WTC11 (cell line): Measurements from ENCODE around the gene DNAJC8. TPM values are rescaled to one million over a fixed set of nuclear protein-coding genes. Genes with fewer than 3 reads are reported as not detected.

Experiments
- ATAC-seq: fragments of 200-7000 bp; cut with Tn5 transposase; 2 replicates; pipeline ENCODE4 v1.10.0; 2021; ENCODE audit warnings: mild to moderate bottlenecking, moderate library complexity
- CTCF ChIA-PET: fragments of 300-600 bp; sonication (Branson Sonifier 250); formaldehyde crosslinking; loops from one replicate; lab custom pipeline; 2021; ENCODE audit warnings: antibody characterized with exemption; lab: Charles Lee
- POLR2A ChIA-PET: fragments of 350-600 bp; sonication (Branson Sonifier 250); formaldehyde crosslinking; loops from one replicate; lab custom pipeline; 2021; ENCODE audit warnings: antibody characterized with exemption; lab: Charles Lee
- DNase-seq: peaks from one replicate; pipeline ENCODE4 v3.0.0; 2021; ENCODE audit warnings: low spot score
- H3K27ac Mint-ChIP-seq: 2 replicates; pipeline ENCODE4 v1.8.0; 2021; ENCODE audit warnings: mixed read lengths
- H3K27me3 Mint-ChIP-seq: 2 replicates; pipeline ENCODE4 v1.8.0; 2021; ENCODE audit warnings: low read depth, mild to moderate bottlenecking, moderate library complexity, mixed read lengths
- H3K36me3 Mint-ChIP-seq: 2 replicates; pipeline ENCODE4 v1.8.0; 2021; ENCODE audit warnings: mixed read lengths
- H3K4me1 Mint-ChIP-seq: 2 replicates; pipeline ENCODE4 v1.8.0; 2022; ENCODE audit warnings: mixed read lengths
- H3K4me3 Mint-ChIP-seq: 2 replicates; pipeline ENCODE4 v1.8.0; 2021; ENCODE audit warnings: mild to moderate bottlenecking, moderate library complexity, mixed read lengths
- H3K9me3 Mint-ChIP-seq: 2 replicates; pipeline ENCODE4 v1.8.0; 2021; ENCODE audit warnings: mixed read lengths
- ATF1 ChIP-seq: sonication (generic); formaldehyde crosslinking; IDR thresholded peaks from 2 replicates; pipeline ENCODE4 v1.8.1; 2023; ENCODE audit warnings: mild to moderate bottlenecking, moderate library complexity, missing genetic modification reagents
- CBFB ChIP-seq: sonication (generic); formaldehyde crosslinking; IDR thresholded peaks from 2 replicates; pipeline ENCODE4 v1.8.1; 2022; ENCODE audit warnings: mild to moderate bottlenecking, low read depth, missing genetic modification reagents
- E2F1 ChIP-seq: sonication (generic); formaldehyde crosslinking; IDR thresholded peaks from 2 replicates; pipeline ENCODE4 v1.8.0; 2022; ENCODE audit warnings: mild to moderate bottlenecking, missing genetic modification reagents
- ERG ChIP-seq: fragments of 250-450 bp; sonication (Bioruptor Pico); IDR thresholded peaks from 2 replicates; pipeline ENCODE4 v1.8.0; 2021; ENCODE audit warnings: mild to moderate bottlenecking
- ETV6 ChIP-seq: sonication (generic); formaldehyde crosslinking; IDR thresholded peaks from 2 replicates; pipeline ENCODE4 v1.8.1; 2022; ENCODE audit warnings: mild to moderate bottlenecking, missing genetic modification reagents
- FOXJ3 ChIP-seq: sonication (generic); formaldehyde crosslinking; IDR thresholded peaks from 2 replicates; pipeline ENCODE4 v1.9.0; 2021; ENCODE audit warnings: missing genetic modification reagents, mild to moderate bottlenecking, borderline replicate concordance
- IRF1 ChIP-seq: sonication (generic); formaldehyde crosslinking; IDR thresholded peaks from 2 replicates; pipeline ENCODE4 v1.8.0; 2023; ENCODE audit warnings: missing genetic modification reagents
- MYBL2 ChIP-seq: sonication (generic); formaldehyde crosslinking; IDR thresholded peaks from 2 replicates; pipeline ENCODE4 v1.8.1; 2023; ENCODE audit warnings: mild to moderate bottlenecking, moderate library complexity, missing genetic modification reagents
- NR2C2 ChIP-seq: sonication (generic); formaldehyde crosslinking; IDR thresholded peaks from 2 replicates; pipeline ENCODE4 v1.8.0; 2022; ENCODE audit warnings: mild to moderate bottlenecking, missing genetic modification reagents
- SMAD3 ChIP-seq: sonication (generic); formaldehyde crosslinking; IDR thresholded peaks from 2 replicates; pipeline ENCODE4 v1.8.0; 2022; ENCODE audit warnings: missing genetic modification reagents, mild to moderate bottlenecking, borderline replicate concordance
- TEAD1 ChIP-seq: sonication (generic); formaldehyde crosslinking; IDR thresholded peaks from 2 replicates; pipeline ENCODE4 v1.8.0; 2022; ENCODE audit warnings: mild to moderate bottlenecking, missing genetic modification reagents
- TEAD4 ChIP-seq: sonication (generic); formaldehyde crosslinking; IDR thresholded peaks from 2 replicates; pipeline ENCODE4 v1.8.0; 2022; ENCODE audit warnings: mild to moderate bottlenecking, missing genetic modification reagents
- ZNF232 ChIP-seq: sonication (generic); formaldehyde crosslinking; IDR thresholded peaks from 2 replicates; pipeline ENCODE4 v1.8.0; 2022; ENCODE audit warnings: mild to moderate bottlenecking, missing genetic modification reagents
- ZNF396 ChIP-seq: fragments of 250-450 bp; sonication (Bioruptor Pico); IDR thresholded peaks from 2 replicates; pipeline ENCODE4 v1.8.0; 2021; ENCODE audit warnings: mild to moderate bottlenecking, moderate library complexity, borderline replicate concordance
- ZNF416 ChIP-seq: fragments of 250-450 bp; sonication (Bioruptor Pico); IDR thresholded peaks from 2 replicates; pipeline ENCODE4 v1.9.0; 2021; ENCODE audit warnings: mild to moderate bottlenecking, inconsistent platforms
- ZNF671 ChIP-seq: fragments of 250-450 bp; sonication (Bioruptor Pico); IDR thresholded peaks from 2 replicates; pipeline ENCODE4 v1.8.0; 2021; ENCODE audit warnings: mild to moderate bottlenecking
- total RNA-seq: library from RNA; stranded (reverse); gene quantifications from 3 replicates; pipeline ENCODE4 v1.2.3, GENCODE V29; 2021
- TF ChIP-seq, protein P1 (sequence below): sonication (generic); formaldehyde crosslinking; conservative IDR thresholded peaks from 2 replicates; pipeline ENCODE4 v1.8.1; 2023; ENCODE audit warnings: mild to moderate bottlenecking, low read depth, missing genetic modification reagents, moderate library complexity
- TF ChIP-seq, protein P2 (sequence below): sonication (generic); formaldehyde crosslinking; IDR thresholded peaks from 2 replicates; pipeline ENCODE4 v1.8.0; 2022; ENCODE audit warnings: mild to moderate bottlenecking, missing genetic modification reagents
- TF ChIP-seq, protein P3 (sequence below): sonication (generic); formaldehyde crosslinking; IDR thresholded peaks from 2 replicates; pipeline ENCODE4 v1.8.1; 2022; ENCODE audit warnings: missing genetic modification reagents, borderline replicate concordance
- TF ChIP-seq, protein P4 (sequence below): sonication (generic); formaldehyde crosslinking; IDR thresholded peaks from 2 replicates; pipeline ENCODE4 v1.8.1; 2023; ENCODE audit warnings: mild to moderate bottlenecking, missing genetic modification reagents, moderate library complexity

Gene DNAJC8
- total RNA-seq, 1 experiment from 2014 or later = 112 TPM

DNA sequence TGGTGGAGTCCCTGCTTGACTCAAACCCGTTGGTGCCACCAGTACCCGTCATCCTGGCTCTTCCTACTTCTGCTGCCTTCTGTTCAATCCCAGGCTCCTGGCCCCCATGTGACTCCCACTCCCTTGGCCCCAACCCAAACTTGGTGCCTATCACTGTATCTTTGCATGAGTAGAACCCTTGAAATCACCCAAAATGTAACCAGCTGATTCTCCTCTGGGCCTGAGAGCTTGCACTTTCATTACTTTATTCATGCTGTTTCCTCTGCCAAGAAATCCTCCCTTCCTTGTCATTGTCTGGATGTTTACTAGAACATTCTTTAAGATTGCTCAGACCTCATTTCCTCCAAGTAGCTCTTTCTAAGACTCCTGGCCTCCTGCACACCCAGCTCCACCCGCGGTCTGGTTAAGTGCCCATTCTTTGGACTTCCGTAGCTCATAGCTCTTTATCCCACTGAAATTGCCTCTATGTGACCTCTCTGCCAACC, 72.0 kb downstream of the DNAJC8 start:
- no peak overlapping the region for H3K27ac Mint-ChIP-seq
- POLR2A ChIA-PET = no interaction called here

GRCh38 chr1:28159680-28160079, 73.1 kb downstream of the DNAJC8 start:
- Mint-ChIP-seq H3K27me3 (no peaks in the 10 kb centered on the region), H3K27ac (no peak overlapping the region), H3K4me3 (no peak overlapping the region), H3K36me3 (no peaks in the 10 kb centered on the region), H3K4me1 (peaks cover 8% of the 10 kb centered on the region), H3K9me3 (no peaks in the 10 kb centered on the region)
- no peak for DNase-seq
- TF ChIP-seq TEAD1 (CRISPR knock-in tag) (no peak), TEAD4 (CRISPR knock-in tag) (no peak), CBFB (CRISPR knock-in tag) (no peak), MYBL2 (CRISPR knock-in tag) (no peak), ATF1 (no peak), ZNF396 (no peak), FOXJ3 (CRISPR knock-in tag) (no peak), ETV6 (CRISPR knock-in tag) (no peak), NR2C2 (CRISPR knock-in tag) (no peak), ERG (CRISPR knock-in tag) (no peak), SMAD3 (CRISPR knock-in tag) (no peak), IRF1 (no peak)
- TF ChIP-seq, protein P1, sequence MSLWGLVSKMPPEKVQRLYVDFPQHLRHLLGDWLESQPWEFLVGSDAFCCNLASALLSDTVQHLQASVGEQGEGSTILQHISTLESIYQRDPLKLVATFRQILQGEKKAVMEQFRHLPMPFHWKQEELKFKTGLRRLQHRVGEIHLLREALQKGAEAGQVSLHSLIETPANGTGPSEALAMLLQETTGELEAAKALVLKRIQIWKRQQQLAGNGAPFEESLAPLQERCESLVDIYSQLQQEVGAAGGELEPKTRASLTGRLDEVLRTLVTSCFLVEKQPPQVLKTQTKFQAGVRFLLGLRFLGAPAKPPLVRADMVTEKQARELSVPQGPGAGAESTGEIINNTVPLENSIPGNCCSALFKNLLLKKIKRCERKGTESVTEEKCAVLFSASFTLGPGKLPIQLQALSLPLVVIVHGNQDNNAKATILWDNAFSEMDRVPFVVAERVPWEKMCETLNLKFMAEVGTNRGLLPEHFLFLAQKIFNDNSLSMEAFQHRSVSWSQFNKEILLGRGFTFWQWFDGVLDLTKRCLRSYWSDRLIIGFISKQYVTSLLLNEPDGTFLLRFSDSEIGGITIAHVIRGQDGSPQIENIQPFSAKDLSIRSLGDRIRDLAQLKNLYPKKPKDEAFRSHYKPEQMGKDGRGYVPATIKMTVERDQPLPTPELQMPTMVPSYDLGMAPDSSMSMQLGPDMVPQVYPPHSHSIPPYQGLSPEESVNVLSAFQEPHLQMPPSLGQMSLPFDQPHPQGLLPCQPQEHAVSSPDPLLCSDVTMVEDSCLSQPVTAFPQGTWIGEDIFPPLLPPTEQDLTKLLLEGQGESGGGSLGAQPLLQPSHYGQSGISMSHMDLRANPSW (CRISPR knock-in tag) = no peak
- TF ChIP-seq, protein P2, sequence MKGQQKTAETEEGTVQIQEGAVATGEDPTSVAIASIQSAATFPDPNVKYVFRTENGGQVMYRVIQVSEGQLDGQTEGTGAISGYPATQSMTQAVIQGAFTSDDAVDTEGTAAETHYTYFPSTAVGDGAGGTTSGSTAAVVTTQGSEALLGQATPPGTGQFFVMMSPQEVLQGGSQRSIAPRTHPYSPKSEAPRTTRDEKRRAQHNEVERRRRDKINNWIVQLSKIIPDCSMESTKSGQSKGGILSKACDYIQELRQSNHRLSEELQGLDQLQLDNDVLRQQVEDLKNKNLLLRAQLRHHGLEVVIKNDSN (CRISPR knock-in tag) = no peak
- TF ChIP-seq, protein P3, sequence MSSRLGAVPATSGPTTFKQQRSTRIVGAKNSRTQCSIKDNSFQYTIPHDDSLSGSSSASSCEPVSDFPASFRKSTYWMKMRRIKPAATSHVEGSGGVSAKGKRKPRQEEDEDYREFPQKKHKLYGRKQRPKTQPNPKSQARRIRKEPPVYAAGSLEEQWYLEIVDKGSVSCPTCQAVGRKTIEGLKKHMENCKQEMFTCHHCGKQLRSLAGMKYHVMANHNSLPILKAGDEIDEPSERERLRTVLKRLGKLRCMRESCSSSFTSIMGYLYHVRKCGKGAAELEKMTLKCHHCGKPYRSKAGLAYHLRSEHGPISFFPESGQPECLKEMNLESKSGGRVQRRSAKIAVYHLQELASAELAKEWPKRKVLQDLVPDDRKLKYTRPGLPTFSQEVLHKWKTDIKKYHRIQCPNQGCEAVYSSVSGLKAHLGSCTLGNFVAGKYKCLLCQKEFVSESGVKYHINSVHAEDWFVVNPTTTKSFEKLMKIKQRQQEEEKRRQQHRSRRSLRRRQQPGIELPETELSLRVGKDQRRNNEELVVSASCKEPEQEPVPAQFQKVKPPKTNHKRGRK (CRISPR knock-in tag) = no peak
- ChIA-PET CTCF (no interaction called here), POLR2A (no interaction called here)
- no peak for ATAC-seq

More for the DNA sequence above, 72.0 kb downstream of the DNAJC8 start:
- no peaks in the 10 kb centered on the region for H3K36me3 Mint-ChIP-seq
- no peak overlapping the region for H3K4me3 Mint-ChIP-seq
- peaks cover 8% of the 10 kb centered on the region for H3K4me1 Mint-ChIP-seq
- TF ChIP-seq ZNF416 (CRISPR knock-in tag) (no peak), ZNF232 (no peak), ZNF671 (CRISPR knock-in tag) (no peak), E2F1 (CRISPR knock-in tag) (no peak)
- TF ChIP-seq, protein P4, sequence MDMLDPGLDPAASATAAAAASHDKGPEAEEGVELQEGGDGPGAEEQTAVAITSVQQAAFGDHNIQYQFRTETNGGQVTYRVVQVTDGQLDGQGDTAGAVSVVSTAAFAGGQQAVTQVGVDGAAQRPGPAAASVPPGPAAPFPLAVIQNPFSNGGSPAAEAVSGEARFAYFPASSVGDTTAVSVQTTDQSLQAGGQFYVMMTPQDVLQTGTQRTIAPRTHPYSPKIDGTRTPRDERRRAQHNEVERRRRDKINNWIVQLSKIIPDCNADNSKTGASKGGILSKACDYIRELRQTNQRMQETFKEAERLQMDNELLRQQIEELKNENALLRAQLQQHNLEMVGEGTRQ (CRISPR knock-in tag) = no peak
- H3K9me3 Mint-ChIP-seq = peaks cover 1% of the 10 kb centered on the region; the same call in 1 of the 2 replicates
- H3K27me3 Mint-ChIP-seq = no peaks in the 10 kb centered on the region
- ATAC-seq (no peak), DNase-seq (no peak)
- CTCF ChIA-PET = interaction anchor here (0.5 to 1.2 kb wide), 3 partner anchors 9 to 103 kb away, joined by 3 to 4 read pairs (median 3); no protein-coding TSS in a partner anchor
